ENCODE measurements around the gene TMEM30A.

Gene TMEM30A

GRCh38 chr6:75267461-75267860 is 17.1 kb downstream of the TMEM30A start:
- Histone ChIP-seq H3K36me3 (ENCODE audit: control insufficient read depth in 2 of 2, insufficient read depth in 1 of 2, low read length in 2 of 2) (peaks cover 11 to 37% of the 10 kb centered on the region in 2 experiments; a peak in 2 of 3 replicates), H3K4me3 (ENCODE audit: low read depth, low read length) (no peak overlapping the region), H3K9me3 (ENCODE audit: control insufficient read depth, insufficient read depth, low read depth, low read length) (0 out of 2 replicates have a peak, but pooled peaks cover 2% of the 10 kb centered on the region), H3K4me1 (ENCODE audit: control insufficient read depth, insufficient read depth, low read length) (peaks cover 14% of the 10 kb centered on the region), H3K27ac (ENCODE audit: extremely low read depth, low read depth, low read length) (no peak overlapping the region)
- CTCF ChIA-PET, result interaction anchor here (0.6 to 3.2 kb wide), 52 partner anchors 8 to 748 kb away, joined by 3 to 55 read pairs (median 4); partner anchors contain the start of genes COX7A2, FILIP1 and TMEM30A
- TF ChIP-seq PRDM6 (tag by site-specific recombination; IDR thresholded peaks at IDR 0.05) (peak; percentile 96), TSHZ1 (tag by site-specific recombination; IDR thresholded peaks at IDR 0.05; ENCODE audit: borderline replicate concordance) (no peak), REPIN1 (tag by site-specific recombination; IDR thresholded peaks at IDR 0.05; ENCODE audit: low read depth) (no peak), IKZF3 (tag by site-specific recombination; IDR thresholded peaks at IDR 0.05) (peak; percentile 60; the same call in 1 of the 2 replicates), FEZF1 (tag by site-specific recombination; IDR thresholded peaks at IDR 0.05) (peak; percentile 56; the same call in 1 of the 2 replicates), ZNF843 (tag by site-specific recombination; IDR thresholded peaks at IDR 0.05) (0 out of 2 replicates have a peak, but pooled peaks have one; percentile 47), SCRT2 (tag by site-specific recombination; IDR thresholded peaks at IDR 0.05) (no peak), ZBTB17 (tag by site-specific recombination; IDR thresholded peaks at IDR 0.05) (no peak), ZNF830 (tag by site-specific recombination; IDR thresholded peaks at IDR 0.05; ENCODE audit: low read depth) (no peak), ZBTB44 (tag by site-specific recombination; IDR thresholded peaks at IDR 0.05) (0 out of 2 replicates have a peak, but pooled peaks have one; percentile 28), ZNF18 (tag by site-specific recombination; IDR thresholded peaks at IDR 0.05) (peak; percentile 58)
- POLR2A ChIA-PET, result interaction anchor here (2.0 kb wide), 1 partner anchor 17 kb away, joined by 6 read pairs; the partner anchor contains the start of gene TMEM30A

GRCh38 chr6:75266716-75267291 is 17.8 kb downstream of the TMEM30A start:
- 0 out of 2 replicates have a peak, but pooled peaks cover 2% of the 10 kb centered on the region for H3K9me3 ChIP-seq (ENCODE audit: control insufficient read depth, insufficient read depth, low read depth, low read length)
- no peak overlapping the region for H3K4me3 ChIP-seq (ENCODE audit: low read depth, low read length)
- no peak overlapping the region for H3K27ac ChIP-seq (ENCODE audit: extremely low read depth, low read depth, low read length)
- ChIA-PET CTCF (interaction anchor here (0.6 to 3.2 kb wide), 55 partner anchors 9 to 889 kb away, joined by 3 to 55 read pairs (median 4); partner anchors contain the start of genes COX7A2, FILIP1 and TMEM30A), POLR2A (no interaction called here)
- H3K4me1 ChIP-seq (ENCODE audit: control insufficient read depth, insufficient read depth, low read length), result peaks cover 14% of the 10 kb centered on the region
- peaks cover 11 to 36% of the 10 kb centered on the region in 2 experiments; a peak in 2 of 3 replicates for H3K36me3 ChIP-seq (ENCODE audit: control insufficient read depth in 2 of 2, insufficient read depth in 1 of 2, low read length in 2 of 2)
- TF ChIP-seq ZNF776 (tag by site-specific recombination; IDR thresholded peaks at IDR 0.05; ENCODE audit: borderline replicate concordance) (no peak), ZNF645 (tag by site-specific recombination; IDR thresholded peaks at IDR 0.05) (no peak), ZNF837 (tag by site-specific recombination; IDR thresholded peaks at IDR 0.05) (no peak), TRIM28 (IDR thresholded peaks at IDR 0.05; ENCODE audit: borderline replicate concordance, low read length) (peak; percentile 66; the same call in 1 of the 2 replicates), ZNF660 (tag by site-specific recombination; IDR thresholded peaks at IDR 0.05) (peak; percentile 56; the same call in 1 of the 2 replicates), ZBTB20 (tag by site-specific recombination; IDR thresholded peaks at IDR 0.05) (no peak), ZNF561 (tag by site-specific recombination; IDR thresholded peaks at IDR 0.05; ENCODE audit: borderline replicate concordance) (no peak), ZSCAN23 (tag by site-specific recombination; IDR thresholded peaks at IDR 0.05) (no peak), ZNF629 (tag by site-specific recombination; IDR thresholded peaks at IDR 0.05) (no peak), TSHZ1 (tag by site-specific recombination; IDR thresholded peaks at IDR 0.05; ENCODE audit: borderline replicate concordance) (no peak)

Measured in HEK293 (cell line).